ENCODE results near the gene CMTM6. TPM values are rescaled to one million over a fixed set of nuclear protein-coding genes. Genes with fewer than 3 reads are reported as not detected.
A peak's percentile ranks its signal among the peaks of the same experiment; 100 is the strongest.

CMTM6 gene
- total RNA-seq, 4 donors from 2014 or later: 63.8 to 124 (median 71.3) TPM

GRCh38 chr3:32493437-32494414, 8.9 kb downstream of the CMTM6 start:
- H3K27me3 ChIP-seq: no peaks in the 10 kb centered on the region
- intact Hi-C loops (cut with DNase I): no loop called here
- WGBS, 2 donors: 76 to 89% methylated on average over 3 of the region's 3 CpGs
- no peaks in the 10 kb centered on the region for H3K36me3 ChIP-seq
- no peak for DNase-seq
- no peak overlapping the region for H3K4me3 ChIP-seq (replicated peaks in 1 of 3)
- H3K27ac ChIP-seq: no peak overlapping the region
- H3K9me3 ChIP-seq: no peaks in the 10 kb centered on the region
- peaks cover 4 to 7% of the 10 kb centered on the region in 2 donors for H3K4me1 ChIP-seq
- TF ChIP-seq POLR2A (IDR thresholded peaks at IDR 0.05) (no peak), CTCF (IDR thresholded peaks at IDR 0.05) (no peak)

GRCh38 chr3:32492684-32493436, 9.8 kb downstream of the CMTM6 start:
- peaks cover 7 to 14% of the 10 kb centered on the region in 2 donors for H3K4me1 ChIP-seq
- TF ChIP-seq POLR2A (IDR thresholded peaks at IDR 0.05) (no peak), CTCF (IDR thresholded peaks at IDR 0.05) (no peak)
- intact Hi-C loops (cut with DNase I): no loop called here
- DNase-seq: no peak
- no peaks in the 10 kb centered on the region for H3K27me3 ChIP-seq
- no peaks in the 10 kb centered on the region for H3K9me3 ChIP-seq
- H3K36me3 ChIP-seq: no peaks in the 10 kb centered on the region
- WGBS, 2 donors: 76 to 90% methylated on average over 3 of the region's 3 CpGs
- H3K4me3 ChIP-seq (replicated peaks in 1 of 3): no peak overlapping the region
- H3K27ac ChIP-seq: no peak overlapping the region

DNA sequence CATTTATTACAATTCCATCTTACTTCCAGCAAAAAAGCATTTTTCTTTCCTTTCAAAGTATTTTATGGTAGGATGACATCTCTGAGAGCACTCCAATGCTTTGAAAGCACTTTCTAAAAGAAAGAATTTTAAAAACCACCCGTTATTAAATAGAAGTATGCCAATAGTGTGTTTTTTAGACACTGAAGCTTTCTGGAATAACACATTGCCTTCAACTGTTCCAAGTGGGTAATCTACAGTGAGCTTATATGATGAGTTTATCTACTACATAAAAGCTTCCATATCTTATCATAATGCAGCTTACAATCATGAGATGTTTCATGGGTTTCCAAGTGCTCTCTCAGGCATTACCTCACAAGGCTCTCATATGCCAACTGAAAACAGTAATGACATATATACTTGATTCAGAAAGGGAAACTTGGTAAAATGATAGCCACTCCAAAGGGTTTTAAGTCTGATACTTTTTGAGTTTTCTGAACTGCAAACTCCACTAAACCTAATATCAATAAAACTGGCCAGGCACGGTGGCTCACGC, 14.1 kb downstream of the CMTM6 start:
- peak overlapping the region in 2 of 3 donors; percentile 63 to 76 for H3K27ac ChIP-seq
- intact Hi-C loops (cut with DNase I): no loop called here
- no peak for DNase-seq
- TF ChIP-seq CTCF (IDR thresholded peaks at IDR 0.05) (no peak), POLR2A (IDR thresholded peaks at IDR 0.05) (no peak)
- WGBS, 2 donors: 70 to 75% methylated on average over 3 of the region's 3 CpGs
- no peak overlapping the region for H3K4me3 ChIP-seq (replicated peaks in 1 of 3)
- H3K4me1 ChIP-seq: peaks cover 9 to 22% of the 10 kb centered on the region in 2 donors
- no peaks in the 10 kb centered on the region for H3K27me3 ChIP-seq
- H3K9me3 ChIP-seq: no peaks in the 10 kb centered on the region
- H3K36me3 ChIP-seq: peaks cover 0 to 3% of the 10 kb centered on the region in 2 donors

DNA sequence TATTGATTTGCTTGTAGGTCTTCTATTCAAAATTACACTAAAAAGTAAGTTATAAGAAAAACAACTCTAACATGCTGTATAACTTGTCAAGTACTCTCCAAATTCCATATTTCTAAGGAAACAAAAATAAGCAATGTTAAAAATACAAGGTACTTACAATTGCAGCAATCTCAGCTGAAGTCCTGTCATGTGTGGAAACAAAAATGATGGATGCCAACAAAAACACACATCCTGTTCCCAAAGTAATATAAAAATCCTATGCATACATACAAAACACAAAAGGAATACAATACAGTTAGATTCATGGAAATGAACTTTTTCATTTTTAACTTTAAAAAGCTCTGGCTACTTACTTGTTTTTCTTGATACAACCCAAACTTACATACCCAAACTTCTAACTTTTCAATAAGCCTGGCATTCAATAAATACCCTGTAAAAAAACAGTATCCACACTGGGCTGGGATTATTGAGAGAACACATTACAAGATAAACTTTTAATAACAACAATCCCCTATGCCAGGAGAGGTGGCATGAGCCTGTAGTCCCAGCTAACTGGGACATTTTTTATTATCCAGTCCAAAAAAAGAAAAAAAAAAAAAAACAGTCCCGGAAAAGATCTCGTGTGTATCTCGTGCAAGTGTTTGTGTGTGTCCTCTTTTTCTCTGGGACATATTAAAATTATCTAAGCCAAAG, 14.7 kb downstream of the CMTM6 start:
- H3K27ac ChIP-seq: peak overlapping the region in 2 of 3 donors; percentile 63 to 76
- peaks cover 0 to 3% of the 10 kb centered on the region in 2 donors for H3K36me3 ChIP-seq
- WGBS, 2 donors: 65 to 73% methylated on average over 3 of the region's 3 CpGs

More for the DNA sequence above, 14.7 kb downstream of the CMTM6 start:
- TF ChIP-seq POLR2A (IDR thresholded peaks at IDR 0.05): no peak
- TF ChIP-seq CTCF (IDR thresholded peaks at IDR 0.05): no peak
- Histone ChIP-seq H3K9me3 (no peaks in the 10 kb centered on the region), H3K27me3 (no peaks in the 10 kb centered on the region), H3K4me3 (replicated peaks in 1 of 3) (no peak overlapping the region), H3K4me1 (peaks cover 9 to 22% of the 10 kb centered on the region in 2 donors)
- no peak for DNase-seq
- intact Hi-C loops (cut with DNase I): no loop called here
